Mucosa of rectum (tissue), 2 donors: ENCODE measurements around the gene STARD13.

Experiments
- H3K27ac ChIP-seq, 2 donors: one replicate each; pipeline ENCODE4 v1.7.0; 2013; ENCODE audit warnings: inconsistent platforms in 2 of 2, low read depth in 2 of 2, low read length in 2 of 2
- H3K27me3 ChIP-seq, 2 donors: one replicate each; pipeline ENCODE4 v1.7.0; 2013; ENCODE audit warnings: low read length in 2 of 2; ENCODE audit not compliant: control insufficient read depth in 2 of 2, insufficient read depth in 2 of 2
- H3K36me3 ChIP-seq, 2 donors: one replicate each; pipeline ENCODE4 v1.7.0; 2013; ENCODE audit warnings: low read length in 2 of 2; ENCODE audit not compliant: control insufficient read depth in 2 of 2, insufficient read depth in 2 of 2
- H3K4me1 ChIP-seq, 2 donors: one replicate each; pipeline ENCODE4 v1.7.0; 2013; ENCODE audit warnings: low read length in 2 of 2, mild to moderate bottlenecking in 1 of 2; ENCODE audit not compliant: control insufficient read depth in 2 of 2, insufficient read depth in 2 of 2
- H3K4me3 ChIP-seq, 2 donors: one replicate each; pipeline ENCODE4 v1.7.0; 2013; ENCODE audit warnings: low read length in 2 of 2
- H3K9ac ChIP-seq, 2 donors: one replicate each; pipeline ENCODE4 v1.7.0; 2013; ENCODE audit warnings: low read length in 2 of 2, low read depth in 1 of 2, mild to moderate bottlenecking in 1 of 2
- H3K9me3 ChIP-seq, 2 donors: one replicate each; pipeline ENCODE4 v1.7.0; 2013; ENCODE audit warnings: low read length in 2 of 2; ENCODE audit not compliant: control insufficient read depth in 2 of 2
- donor health status: healthy.
- donor health status: Normal muscosa, but diverticular disease.

The STARD13 gene

DNA sequence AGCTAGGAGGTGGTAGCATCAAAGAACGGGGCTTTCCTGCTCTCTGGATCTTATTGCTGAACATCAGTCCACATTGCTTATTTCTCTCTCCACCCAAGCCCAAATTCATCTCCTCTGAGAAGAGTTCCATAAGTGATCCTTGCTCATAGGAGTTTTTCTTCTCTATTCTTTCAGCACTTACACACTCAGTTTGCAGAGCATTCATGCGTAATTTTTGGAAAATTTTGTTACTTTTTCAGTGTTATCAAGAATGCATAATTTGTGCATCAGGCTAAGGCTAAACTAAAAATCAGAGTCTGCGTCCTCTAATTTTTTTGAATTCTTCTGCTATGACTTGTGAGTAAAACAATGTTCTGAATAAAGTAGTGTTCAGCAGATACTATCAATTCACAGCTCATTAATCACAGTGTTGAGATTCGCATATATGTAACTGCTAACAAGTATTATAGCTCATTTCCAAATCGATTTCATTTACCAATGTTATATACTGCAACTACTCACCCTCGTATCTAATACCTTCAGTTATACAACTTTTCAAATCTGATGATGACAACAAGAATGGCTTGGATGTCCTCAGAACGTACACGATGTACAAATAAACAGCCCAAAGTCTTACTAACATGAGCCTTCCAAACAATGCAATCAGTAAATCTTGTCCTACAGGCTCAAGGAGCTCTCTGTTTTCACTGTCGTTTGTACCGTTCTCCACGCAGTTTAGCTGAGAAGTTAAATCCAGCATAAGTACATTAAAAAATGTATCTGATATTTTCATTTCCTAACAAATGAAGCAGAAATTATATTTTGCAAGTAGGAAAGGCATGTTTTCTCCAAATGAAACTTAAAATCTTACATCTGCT lies 36.4 kb upstream of the STARD13 start:
- Histone ChIP-seq H3K9me3 (no peaks in the 10 kb centered on the region), H3K9ac (no peak overlapping the region), H3K4me3 (no peak overlapping the region), H3K36me3 (no peaks in the 10 kb centered on the region), H3K27ac (no peak overlapping the region), H3K27me3 (no peaks in the 10 kb centered on the region), H3K4me1 (peaks cover 0 to 4% of the 10 kb centered on the region in 2 donors)

DNA sequence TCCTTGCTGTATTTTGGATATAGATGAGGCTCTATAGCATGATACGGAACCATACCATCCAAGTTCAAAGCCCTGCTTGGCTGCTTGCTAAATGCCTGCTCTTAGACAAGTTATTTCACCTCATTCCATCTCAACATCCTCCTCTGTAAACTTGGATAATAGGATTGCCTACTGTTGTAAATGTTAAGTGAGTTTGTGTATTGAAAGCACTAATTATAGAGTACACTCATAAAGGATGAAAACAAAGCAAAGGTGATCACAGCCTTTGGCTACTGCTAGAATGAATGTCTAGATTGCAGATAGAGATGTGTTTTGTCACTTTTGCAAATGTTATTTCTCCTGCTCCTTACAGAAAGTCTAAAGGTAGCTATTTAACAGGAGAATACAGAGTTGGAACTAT lies 34.3 kb upstream of the STARD13 start:
- H3K36me3 ChIP-seq: no peaks in the 10 kb centered on the region
- H3K4me3 ChIP-seq: no peak overlapping the region
- H3K27me3 ChIP-seq: no peaks in the 10 kb centered on the region
- H3K4me1 ChIP-seq: no peaks in the 10 kb centered on the region
- H3K9me3 ChIP-seq: no peaks in the 10 kb centered on the region
- H3K9ac ChIP-seq: no peak overlapping the region
- no peak overlapping the region for H3K27ac ChIP-seq

- Histone ChIP-seq H3K27ac (no peak overlapping the region), H3K4me3 (no peak overlapping the region), H3K36me3 (no peaks in the 10 kb centered on the region), H3K27me3 (no peaks in the 10 kb centered on the region), H3K4me1 (no peaks in the 10 kb centered on the region), H3K9ac (no peak overlapping the region), H3K9me3 (no peaks in the 10 kb centered on the region)
These were observed 33.2 kb upstream of the STARD13 start for GRCh38 chr13:33318744-33319143.

GRCh38 chr13:33318037-33318436 lies 32.5 kb upstream of the STARD13 start:
- Histone ChIP-seq H3K9ac (no peak overlapping the region), H3K4me1 (no peaks in the 10 kb centered on the region)

DNA sequence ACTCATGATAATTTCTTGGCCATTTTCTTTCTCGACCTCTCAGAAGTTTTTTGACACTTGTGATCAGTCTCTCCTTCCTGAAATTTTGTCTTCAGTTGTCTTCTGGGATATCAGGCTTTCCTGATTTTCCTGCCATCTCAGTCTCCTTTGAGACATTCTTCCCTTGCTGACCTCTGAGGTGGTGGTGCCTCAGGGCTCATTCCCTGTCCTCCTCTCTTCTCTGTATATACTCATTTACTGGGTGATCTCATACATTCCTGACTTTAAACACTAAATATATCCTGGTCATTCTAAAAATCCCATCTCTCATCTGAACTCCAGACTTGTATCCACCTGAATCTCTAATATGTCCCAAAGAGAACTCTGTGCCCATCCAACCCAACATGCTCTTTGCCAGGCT lies 31.3 kb upstream of the STARD13 start:
- Histone ChIP-seq H3K27ac (no peak overlapping the region), H3K27me3 (no peaks in the 10 kb centered on the region), H3K9me3 (no peaks in the 10 kb centered on the region), H3K4me3 (no peak overlapping the region), H3K4me1 (no peaks in the 10 kb centered on the region), H3K9ac (no peak overlapping the region), H3K36me3 (no peaks in the 10 kb centered on the region)

More at GRCh38 chr13:33318037-33318436, 32.5 kb upstream of the STARD13 start:
- no peaks in the 10 kb centered on the region for H3K9me3 ChIP-seq
- H3K36me3 ChIP-seq: no peaks in the 10 kb centered on the region
- H3K27ac ChIP-seq: no peak overlapping the region
- no peaks in the 10 kb centered on the region for H3K27me3 ChIP-seq
- H3K4me3 ChIP-seq: no peak overlapping the region

- H3K27ac ChIP-seq: no peak overlapping the region
- no peaks in the 10 kb centered on the region for H3K4me1 ChIP-seq
- H3K4me3 ChIP-seq: no peak overlapping the region
- no peak overlapping the region for H3K9ac ChIP-seq
- H3K27me3 ChIP-seq: no peaks in the 10 kb centered on the region
- H3K36me3 ChIP-seq: no peaks in the 10 kb centered on the region
- no peaks in the 10 kb centered on the region for H3K9me3 ChIP-seq
These were observed 27.9 kb upstream of the STARD13 start for GRCh38 chr13:33313504-33313903.

DNA sequence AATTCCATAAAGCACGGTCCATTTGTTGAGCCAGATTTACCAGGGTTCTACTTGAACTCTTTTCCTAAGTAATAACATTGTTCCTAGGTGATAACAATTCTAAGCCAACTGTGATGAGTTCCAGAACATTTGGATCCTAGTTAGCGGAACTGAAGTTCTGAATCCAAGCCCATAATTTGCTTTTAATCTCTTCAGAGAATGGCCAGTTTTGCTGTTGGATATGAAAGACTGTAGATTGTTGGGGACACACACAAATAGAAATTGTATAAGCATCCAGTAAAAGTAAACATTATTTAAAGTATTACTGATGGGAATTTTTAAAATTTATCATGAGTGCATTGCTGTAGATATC lies 27.3 kb upstream of the STARD13 start:
- Histone ChIP-seq H3K27ac (no peak overlapping the region), H3K27me3 (no peaks in the 10 kb centered on the region), H3K4me1 (no peaks in the 10 kb centered on the region), H3K36me3 (no peaks in the 10 kb centered on the region), H3K9ac (no peak overlapping the region), H3K9me3 (no peaks in the 10 kb centered on the region), H3K4me3 (no peak overlapping the region)

- no peaks in the 10 kb centered on the region for H3K9me3 ChIP-seq
- H3K27ac ChIP-seq: no peak overlapping the region
- H3K9ac ChIP-seq: no peak overlapping the region
- no peaks in the 10 kb centered on the region for H3K4me1 ChIP-seq
- H3K4me3 ChIP-seq: no peak overlapping the region
- no peaks in the 10 kb centered on the region for H3K27me3 ChIP-seq
- H3K36me3 ChIP-seq: no peaks in the 10 kb centered on the region
These were observed 26.8 kb upstream of the STARD13 start for GRCh38 chr13:33312150-33312860.

- no peaks in the 10 kb centered on the region for H3K4me1 ChIP-seq
- no peak overlapping the region for H3K27ac ChIP-seq
- H3K9me3 ChIP-seq: no peaks in the 10 kb centered on the region
- H3K27me3 ChIP-seq: no peaks in the 10 kb centered on the region
- no peak overlapping the region for H3K9ac ChIP-seq
- H3K36me3 ChIP-seq: no peaks in the 10 kb centered on the region
- no peak overlapping the region for H3K4me3 ChIP-seq
These were observed 25.5 kb upstream of the STARD13 start for GRCh38 chr13:33311040-33311439.

DNA sequence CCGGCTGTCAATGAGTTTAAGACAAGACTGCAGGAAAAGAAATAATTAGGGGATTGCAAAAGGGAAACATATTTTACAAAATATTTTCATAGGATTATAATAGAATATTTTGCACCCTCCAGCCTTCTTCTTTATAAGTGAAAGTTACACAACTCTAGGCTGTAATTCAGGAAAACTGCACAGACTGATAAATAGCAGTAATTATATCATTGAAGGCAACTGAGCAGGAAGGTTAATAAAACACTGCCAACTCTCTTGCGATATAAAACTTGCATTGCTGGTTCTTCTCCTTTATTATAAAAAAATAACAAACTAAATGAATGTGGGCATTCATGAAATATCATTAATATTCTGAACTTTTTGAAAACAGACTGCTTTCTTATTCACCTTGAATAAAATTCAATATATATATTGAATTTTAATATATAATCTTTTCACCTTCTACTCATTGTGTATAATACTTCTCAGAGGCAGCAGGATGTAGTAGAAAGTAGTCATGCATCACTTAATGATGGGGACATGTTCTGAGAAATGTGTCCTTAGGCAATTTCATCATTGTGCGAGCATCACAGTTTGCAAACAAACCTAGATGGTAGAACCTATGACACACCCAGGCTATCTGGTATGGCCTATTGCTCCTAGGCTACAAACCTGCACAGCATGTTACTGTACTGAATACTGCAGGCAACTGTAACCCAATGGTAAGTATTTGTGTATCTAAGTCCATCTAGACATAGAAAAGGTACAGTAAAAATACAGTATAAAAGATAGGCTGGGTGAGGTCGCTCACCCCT lies 24.9 kb upstream of the STARD13 start:
- Histone ChIP-seq H3K4me3 (no peak overlapping the region), H3K36me3 (no peaks in the 10 kb centered on the region), H3K9ac (no peak overlapping the region), H3K27me3 (no peaks in the 10 kb centered on the region), H3K4me1 (no peaks in the 10 kb centered on the region), H3K27ac (no peak overlapping the region), H3K9me3 (no peaks in the 10 kb centered on the region)
